ENCODE results near the gene SLC26A1.

Gene SLC26A1

GRCh38 chr4:1022739-1023066, 29.5 kb upstream of the SLC26A1 start:
- no peak overlapping the region for H3K4me3 ChIP-seq (ENCODE audit: low read depth in 1 of 2, low read length in 1 of 2)
- no peak for TF ChIP-seq CTCF (IDR thresholded peaks at IDR 0.05)
- no peaks in the 10 kb centered on the region for H3K36me3 ChIP-seq

GRCh38 chr4:1022051-1022738, 29.0 kb upstream of the SLC26A1 start:
- Histone ChIP-seq H3K36me3 (no peaks in the 10 kb centered on the region), H3K4me3 (ENCODE audit: low read depth in 1 of 2, low read length in 1 of 2) (no peak overlapping the region), H3K27me3 (no peaks in the 10 kb centered on the region), H3K4me1 (ENCODE audit: control insufficient read depth in 1 of 2, insufficient read depth in 1 of 2, low read depth in 1 of 2, low read length in 1 of 2) (no peaks in the 10 kb centered on the region), H3K9me3 (no peaks in the 10 kb centered on the region), H3K27ac (no peak overlapping the region)
- TF ChIP-seq CTCF (IDR thresholded peaks at IDR 0.05): no peak

More at GRCh38 chr4:1022739-1023066, 29.5 kb upstream of the SLC26A1 start:
- no peaks in the 10 kb centered on the region for H3K27me3 ChIP-seq
- no peaks in the 10 kb centered on the region for H3K4me1 ChIP-seq (ENCODE audit: control insufficient read depth in 1 of 2, insufficient read depth in 1 of 2, low read depth in 1 of 2, low read length in 1 of 2)
- no peak overlapping the region for H3K27ac ChIP-seq
- H3K9me3 ChIP-seq: no peaks in the 10 kb centered on the region

GRCh38 chr4:1021386-1022050, 28.3 kb upstream of the SLC26A1 start:
- TF ChIP-seq CTCF (IDR thresholded peaks at IDR 0.05): no peak
- Histone ChIP-seq H3K4me3 (ENCODE audit: low read depth in 1 of 2, low read length in 1 of 2) (no peak overlapping the region), H3K4me1 (ENCODE audit: control insufficient read depth in 1 of 2, insufficient read depth in 1 of 2, low read depth in 1 of 2, low read length in 1 of 2) (no peaks in the 10 kb centered on the region), H3K36me3 (no peaks in the 10 kb centered on the region), H3K9me3 (no peaks in the 10 kb centered on the region), H3K27ac (no peak overlapping the region), H3K27me3 (no peaks in the 10 kb centered on the region)

GRCh38 chr4:1019729-1020470, 26.7 kb upstream of the SLC26A1 start:
- Histone ChIP-seq H3K9me3 (no peaks in the 10 kb centered on the region), H3K36me3 (no peaks in the 10 kb centered on the region), H3K27ac (no peak overlapping the region), H3K27me3 (peaks cover 6% of the 10 kb centered on the region), H3K4me1 (ENCODE audit: control insufficient read depth in 1 of 2, insufficient read depth in 1 of 2, low read depth in 1 of 2, low read length in 1 of 2) (no peaks in the 10 kb centered on the region), H3K4me3 (ENCODE audit: low read depth in 1 of 2, low read length in 1 of 2) (no peak overlapping the region)
- TF ChIP-seq CTCF (IDR thresholded peaks at IDR 0.05): no peak

GRCh38 chr4:1019320-1019719, 26.1 kb upstream of the SLC26A1 start:
- H3K27me3 ChIP-seq: peaks cover 11% of the 10 kb centered on the region
- no peaks in the 10 kb centered on the region for H3K36me3 ChIP-seq
- no peak overlapping the region for H3K27ac ChIP-seq
- no peaks in the 10 kb centered on the region for H3K9me3 ChIP-seq
- no peak overlapping the region for H3K4me3 ChIP-seq (ENCODE audit: low read depth in 1 of 2, low read length in 1 of 2)
- TF ChIP-seq CTCF (IDR thresholded peaks at IDR 0.05): no peak
- no peaks in the 10 kb centered on the region for H3K4me1 ChIP-seq (ENCODE audit: control insufficient read depth in 1 of 2, insufficient read depth in 1 of 2, low read depth in 1 of 2, low read length in 1 of 2)
